NCI-H1092 (cell line): ENCODE results near the gene PROM1.

Experiments
- DNase-seq: peaks from one replicate; lab custom pipeline; 2025; lab: John Stamatoyannopoulos, UW

The PROM1 gene

DNA sequence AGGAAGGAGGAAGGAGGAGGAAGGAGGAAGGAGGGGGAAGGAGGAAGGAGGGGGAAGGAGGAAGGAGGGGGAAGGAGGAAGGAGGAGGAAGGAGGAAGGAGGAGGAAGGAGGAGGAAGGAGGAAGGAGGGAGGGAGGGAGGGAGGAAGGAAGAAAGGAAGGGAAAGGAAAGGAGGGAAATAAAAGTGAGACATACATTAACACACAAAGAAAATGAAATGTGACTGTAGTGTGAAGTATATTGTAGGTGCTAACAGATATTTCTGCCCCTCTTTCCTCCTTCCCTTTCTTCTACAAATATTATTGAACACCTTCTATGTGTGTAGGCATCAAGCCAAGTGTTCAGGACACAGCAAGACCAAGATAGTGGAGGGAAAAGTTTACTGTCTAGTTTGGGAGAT is 26.4 kb upstream of the PROM1 start:
- DNase-seq = no peak

- DNase-seq = no peak
Observed at GRCh38 chr4:16109256-16109655, 25.4 kb upstream of the PROM1 start.

DNA sequence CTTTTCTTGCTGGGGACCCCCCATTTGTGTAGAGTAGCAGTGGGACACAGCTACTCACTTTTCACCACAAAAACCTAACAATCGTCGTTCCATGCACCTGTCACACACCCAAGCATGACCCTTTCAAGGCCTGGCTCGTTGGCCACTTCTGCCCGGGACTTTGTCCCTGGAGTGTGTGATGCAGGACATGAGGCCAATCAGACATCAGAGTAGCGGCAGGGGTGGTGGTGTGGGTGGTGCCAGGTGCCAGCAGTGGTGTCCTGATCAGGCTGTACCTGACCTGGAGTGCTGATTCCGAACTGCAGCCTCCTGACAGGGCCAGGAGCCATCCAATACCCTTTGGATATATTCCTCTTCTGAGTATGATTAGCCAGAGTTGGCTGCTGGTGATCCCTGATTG is 23.1 kb upstream of the PROM1 start:
- no peak for DNase-seq

DNA sequence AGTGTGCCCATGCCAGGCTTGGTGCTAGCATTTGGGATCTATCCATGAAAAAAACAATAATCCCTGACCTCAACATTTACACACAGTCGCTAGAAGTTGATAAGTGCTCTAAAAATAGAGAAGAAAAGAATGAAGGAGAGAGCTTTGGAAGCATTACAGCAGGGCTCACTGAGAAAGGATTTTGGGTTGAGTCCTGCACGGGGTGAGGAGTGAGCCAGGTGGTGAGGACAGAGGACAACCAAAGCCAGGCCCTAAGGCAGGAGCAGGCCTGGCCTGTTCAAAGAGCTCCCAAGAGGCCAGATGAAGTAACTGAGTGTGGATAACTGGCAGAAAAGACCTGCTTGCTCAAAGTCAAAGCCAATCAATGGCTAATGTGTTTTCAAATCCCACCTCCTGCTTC is 20.7 kb upstream of the PROM1 start:
- DNase-seq = no peak

GRCh38 chr4:16102356-16102755 is 18.5 kb upstream of the PROM1 start:
- no peak for DNase-seq

DNA sequence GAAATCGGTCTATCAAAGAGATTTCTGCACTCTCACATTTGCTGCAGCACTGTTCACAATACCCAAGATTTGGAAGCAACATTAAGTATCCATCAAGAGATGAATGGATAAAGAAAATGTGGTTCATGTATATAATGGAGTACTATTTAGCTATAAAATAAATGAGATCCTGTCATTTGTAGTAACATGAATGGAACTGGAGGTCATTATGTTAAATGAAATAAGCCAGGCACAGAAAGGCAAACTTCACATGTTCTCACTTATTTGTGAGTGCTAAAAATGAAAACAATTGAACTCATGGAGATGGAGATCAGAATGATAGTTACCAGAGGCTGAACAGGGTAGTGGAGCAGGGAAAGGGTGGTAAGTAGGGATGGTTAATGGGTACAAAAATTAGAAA is 17.0 kb upstream of the PROM1 start:
- no peak for DNase-seq

DNA sequence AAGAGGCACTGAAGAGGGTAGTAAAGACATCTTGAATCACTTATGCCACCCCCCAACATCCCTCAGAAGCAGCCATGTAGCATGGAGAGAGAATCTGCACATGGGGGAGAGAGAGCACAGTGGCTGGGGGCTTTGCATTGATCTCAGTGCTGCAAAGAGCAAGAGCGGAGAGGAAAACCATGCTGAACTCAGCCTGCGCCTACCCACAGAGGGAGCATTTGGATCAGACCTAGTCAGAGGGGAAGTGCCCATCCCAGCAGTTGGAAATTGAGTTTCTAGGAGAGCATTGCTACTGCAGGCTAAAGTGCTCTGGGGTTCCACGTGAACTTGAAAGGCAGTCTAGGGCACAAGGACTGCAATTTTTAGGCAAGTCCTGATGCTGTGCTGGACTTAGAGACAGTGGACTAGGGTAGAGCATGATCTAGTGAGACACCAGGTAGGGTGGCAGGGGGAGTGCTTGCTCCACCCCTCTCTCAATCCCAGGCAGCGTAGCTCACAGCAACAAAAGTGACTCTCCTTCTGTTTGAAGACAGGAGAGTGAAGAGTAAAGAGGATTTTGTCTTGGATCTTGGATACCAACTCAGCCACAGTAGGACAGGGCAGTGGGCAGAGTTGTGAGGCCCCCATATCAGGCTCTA is 9.0 kb upstream of the PROM1 start:
- peak; percentile 26 for DNase-seq

GRCh38 chr4:16090096-16090705 is 6.4 kb upstream of the PROM1 start:
- no peak for DNase-seq

DNA sequence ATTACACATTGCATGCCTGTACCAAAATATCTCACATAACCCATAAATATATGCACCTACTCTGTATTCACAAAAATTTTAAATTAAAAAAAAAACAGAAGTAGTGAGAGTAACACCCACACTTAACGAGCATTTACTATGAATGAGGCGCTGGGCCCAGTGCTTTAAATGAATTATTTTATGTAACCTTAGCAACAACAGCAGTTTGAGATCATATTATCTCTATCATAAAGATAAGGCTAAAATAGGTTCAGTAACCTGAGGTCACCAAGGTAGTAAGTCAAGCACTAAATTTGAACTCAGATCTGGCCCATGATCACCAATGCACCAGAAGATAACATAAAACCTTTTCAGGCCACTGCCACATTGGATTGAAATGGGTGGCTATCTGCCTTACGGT is 5.3 kb upstream of the PROM1 start:
- DNase-seq = no peak

- DNase-seq = no peak
Observed at GRCh38 chr4:16088601-16089000, 4.8 kb upstream of the PROM1 start.

DNA sequence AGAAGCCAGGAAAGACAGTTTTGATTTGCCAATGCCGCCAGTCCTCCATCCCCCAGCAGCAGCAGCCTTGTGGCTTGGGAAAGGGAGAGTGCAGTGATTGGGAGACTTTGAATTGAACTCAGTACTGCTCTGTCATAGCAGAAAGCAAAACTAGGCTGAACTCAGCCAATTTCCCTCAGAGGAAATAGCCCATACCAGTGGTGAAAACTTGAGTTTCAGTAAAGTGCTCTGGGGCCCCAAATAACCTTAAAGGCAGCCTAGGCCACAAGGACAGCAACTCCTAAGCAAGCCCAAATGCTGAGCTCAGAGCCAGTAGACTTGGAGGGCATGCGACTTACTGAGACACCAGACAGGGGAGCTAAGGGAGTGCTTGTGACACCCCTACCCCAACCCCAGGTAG is 2.0 kb upstream of the PROM1 start:
- DNase-seq = no peak

DNA sequence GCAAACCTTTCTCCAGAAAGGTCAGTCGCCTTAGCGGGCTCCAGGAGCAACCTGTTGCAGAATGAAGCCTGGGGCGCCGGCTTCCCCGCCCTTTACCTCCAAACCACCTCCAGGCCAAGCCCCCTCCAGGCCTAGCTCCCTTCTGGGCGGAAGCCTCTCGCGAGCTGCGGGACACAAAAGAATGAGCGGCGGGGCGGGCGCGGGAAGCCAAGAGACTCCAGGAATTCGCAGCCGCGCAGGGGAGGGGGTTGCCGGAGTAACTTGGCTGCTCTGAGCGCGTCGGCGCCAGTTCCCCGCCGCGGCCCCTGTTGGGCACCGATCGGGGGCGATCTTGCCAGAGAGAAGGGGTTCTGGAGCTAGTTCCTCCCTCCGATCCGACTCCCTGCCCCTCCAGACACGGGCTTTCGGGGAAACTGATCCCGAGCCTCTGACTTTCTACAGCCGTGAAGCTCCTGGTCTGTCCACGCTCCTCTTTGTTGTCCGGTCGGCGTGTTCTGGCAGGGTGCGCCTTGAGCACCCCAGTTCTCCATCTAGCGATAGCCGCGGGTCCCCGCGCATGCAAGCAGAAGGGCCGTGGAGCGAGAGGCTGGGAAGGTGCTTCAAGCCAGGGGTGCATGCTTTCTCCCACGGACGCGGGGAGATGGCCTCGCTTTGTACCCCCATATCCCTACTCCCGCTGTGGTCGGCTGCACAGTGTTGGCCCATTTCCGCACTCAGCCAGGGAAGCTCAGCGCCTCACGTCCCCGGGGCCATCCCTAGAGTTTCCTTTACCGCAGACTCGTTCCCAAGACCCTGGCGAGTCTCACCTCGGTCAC is 1.2 kb downstream of the PROM1 start:
- peak; percentile 56 for DNase-seq

GRCh38 chr4:16082041-16082425 is 1.8 kb downstream of the PROM1 start:
- DNase-seq = no peak

GRCh38 chr4:16079046-16079445 is 4.8 kb downstream of the PROM1 start:
- DNase-seq = no peak

- no peak for DNase-seq
Observed at GRCh38 chr4:16078195-16078760, 5.5 kb downstream of the PROM1 start.

GRCh38 chr4:16077786-16078185 is 6.0 kb downstream of the PROM1 start:
- DNase-seq = no peak

DNA sequence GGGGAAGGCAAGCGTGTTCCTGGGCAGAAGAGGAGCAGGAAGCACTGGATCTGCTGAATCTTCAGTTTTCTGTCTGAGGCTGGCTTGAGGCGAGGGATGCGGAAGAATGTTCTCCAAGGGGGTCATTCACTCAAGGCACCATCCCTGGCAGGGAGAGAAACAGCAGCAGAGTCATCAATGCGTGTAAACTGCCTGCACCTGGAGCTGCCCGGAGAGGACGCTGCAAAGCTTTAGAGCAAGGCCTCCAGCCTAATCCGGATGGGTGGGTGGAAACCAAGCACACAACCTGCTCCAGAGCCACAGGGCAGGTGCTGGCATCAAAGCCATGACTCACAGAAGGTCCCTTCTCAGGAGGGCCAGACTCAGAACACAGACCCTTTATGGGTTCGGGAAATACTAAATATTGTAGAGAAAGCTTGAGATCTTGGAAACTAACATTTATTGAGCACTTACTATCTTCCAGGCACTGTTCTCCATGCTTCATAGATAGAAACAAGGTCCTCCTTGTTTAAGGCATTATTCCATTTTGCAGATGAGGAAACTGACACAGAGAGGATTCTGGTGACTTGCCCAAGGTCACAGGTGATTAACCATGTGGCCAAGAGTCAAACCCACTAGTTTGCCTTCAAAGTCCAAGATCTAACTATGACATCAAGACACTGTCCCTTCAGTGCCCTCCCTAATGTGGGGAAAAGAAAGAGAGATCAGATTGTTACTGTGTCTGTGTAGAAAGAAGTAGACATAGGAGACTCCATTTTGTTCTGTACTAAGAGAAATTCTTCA is 7.7 kb downstream of the PROM1 start:
- no peak for DNase-seq

DNA sequence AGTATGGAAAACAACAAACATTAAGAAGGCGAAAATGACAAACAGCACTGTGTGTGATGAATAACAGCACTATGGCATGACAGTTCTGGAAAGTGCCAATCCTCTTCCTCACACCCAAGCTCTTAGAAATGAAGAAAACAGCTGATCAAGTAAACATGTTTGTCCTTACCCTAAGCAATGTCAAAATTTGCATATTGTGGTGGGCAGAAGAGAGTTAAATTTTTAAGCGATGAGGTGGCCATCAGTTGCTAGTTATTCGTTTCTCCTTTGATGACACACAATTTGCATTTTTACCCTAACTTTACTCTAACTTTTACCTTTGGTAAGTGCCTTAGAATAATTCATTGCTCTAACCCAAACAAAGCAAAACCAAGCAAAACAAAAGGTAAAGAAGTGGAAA is 8.8 kb downstream of the PROM1 start:
- DNase-seq = no peak

DNA sequence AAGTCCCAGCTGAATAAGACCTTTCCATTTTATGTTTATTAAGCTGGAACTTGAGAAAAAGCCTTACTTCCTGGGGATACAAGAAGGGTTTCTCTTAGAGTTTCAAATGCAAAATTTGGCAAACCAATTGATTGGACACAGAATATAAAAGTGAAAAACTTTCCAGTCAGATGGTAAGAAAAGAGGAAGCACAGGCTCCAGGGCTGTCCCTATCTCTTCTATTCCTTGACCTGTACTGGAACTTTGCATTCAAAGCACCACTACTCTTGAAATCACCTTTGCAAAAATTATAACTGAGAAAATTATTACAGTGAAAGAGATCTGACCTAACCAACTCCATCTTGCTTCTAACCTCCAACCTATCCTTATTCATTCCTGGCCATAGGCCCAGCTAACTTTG is 11.7 kb downstream of the PROM1 start:
- no peak for DNase-seq

DNA sequence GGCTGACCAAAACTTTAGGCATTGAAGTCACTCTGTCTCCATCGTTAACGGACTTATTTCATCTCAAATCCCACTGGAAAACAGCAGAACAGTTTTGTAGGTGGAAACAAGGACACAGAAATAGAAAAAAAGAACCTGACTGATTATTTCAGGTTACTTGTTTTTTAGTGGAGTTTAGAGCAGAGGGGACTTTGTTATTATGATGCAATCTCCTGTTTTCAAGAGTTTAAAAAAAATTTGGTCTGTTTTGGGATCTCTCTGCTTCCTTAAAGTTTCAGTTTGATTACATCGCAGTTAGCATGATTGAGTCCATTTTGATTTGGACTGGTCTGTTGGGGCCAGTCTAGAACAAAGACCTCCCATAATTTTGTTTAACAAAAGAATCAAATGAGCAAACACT is 13.6 kb downstream of the PROM1 start:
- DNase-seq = no peak

DNA sequence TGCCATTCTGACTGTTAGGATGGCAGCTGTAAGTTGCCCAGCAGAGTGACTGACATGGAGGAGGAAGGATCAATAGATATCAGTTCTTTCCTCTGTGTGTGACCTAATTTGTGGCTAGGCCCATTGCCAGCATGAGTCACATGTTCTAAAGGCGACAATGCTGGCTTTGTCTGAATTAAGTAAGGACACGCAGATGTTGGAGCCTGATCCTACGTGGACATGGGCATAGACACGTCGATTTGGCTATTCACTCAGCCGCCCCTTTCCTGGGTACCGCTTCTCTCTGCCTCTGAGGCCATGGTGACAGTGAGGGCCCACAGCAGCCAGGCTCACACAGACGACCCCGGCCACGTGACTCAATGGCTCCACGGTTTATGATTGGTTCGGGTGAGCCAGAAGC is 16.3 kb downstream of the PROM1 start:
- peak; percentile 18 for DNase-seq

- DNase-seq = peak; percentile 27
Observed at GRCh38 chr4:16066586-16067128, 17.2 kb downstream of the PROM1 start.
